OCI-LY1 (cell line): Measurements from ENCODE around the gene MAGI1.

ENCODE experiments used
- H2AFZ ChIP-seq: fragments of 200-600 bp; sonication (generic), shearing (Covaris generic); 2 replicates; pipeline ENCODE4 v1.6.0; 2014; ENCODE audit warnings: antibody characterized with exemption, mild to moderate bottlenecking, low read length
- H3F3A ChIP-seq: fragments of 200-600 bp; sonication (generic), shearing (Covaris generic); 2 replicates; pipeline ENCODE4 v1.6.0; 2014; ENCODE audit warnings: mild to moderate bottlenecking, antibody characterized with exemption, low read length, moderate library complexity; ENCODE audit not compliant: insufficient read depth
- H3K27ac ChIP-seq: fragments of 200-600 bp; sonication (generic); 2 replicates; pipeline ENCODE4 v1.5.1; 2014; ENCODE audit warnings: low read length, mixed run types, mild to moderate bottlenecking, low read depth; ENCODE audit not compliant: poor library complexity, severe bottlenecking
- H3K27me3 ChIP-seq: fragments of 200-600 bp; sonication (generic); 2 replicates; pipeline ENCODE4 v1.6.0; 2014; ENCODE audit warnings: antibody characterized with exemption, mild to moderate bottlenecking, low read length, moderate library complexity; ENCODE audit not compliant: insufficient read depth
- H3K36me3 ChIP-seq: fragments of 200-600 bp; sonication (generic); 2 replicates; pipeline ENCODE4 v1.6.1; 2014; ENCODE audit warnings: mild to moderate bottlenecking, antibody characterized with exemption, low read length, moderate library complexity, mixed read lengths; ENCODE audit not compliant: insufficient read depth
- H3K4me1 ChIP-seq: fragments of 200-600 bp; sonication (generic); 2 replicates; pipeline ENCODE4 v1.5.1; 2014; ENCODE audit warnings: mild to moderate bottlenecking, low read length, moderate library complexity; ENCODE audit not compliant: insufficient read depth, severe bottlenecking
- H3K4me2 ChIP-seq: fragments of 200-600 bp; sonication (generic), shearing (Covaris generic); 2 replicates; pipeline ENCODE4 v1.6.1; 2014; ENCODE audit warnings: low read length
- H3K4me3 ChIP-seq: fragments of 200-600 bp; sonication (generic); 2 replicates; pipeline ENCODE4 v1.5.1; 2014; ENCODE audit warnings: low read length, low read depth, mild to moderate bottlenecking, mixed read lengths; ENCODE audit not compliant: poor library complexity, severe bottlenecking
- H3K79me2 ChIP-seq: fragments of 200-600 bp; shearing (Covaris generic); 2 replicates; pipeline ENCODE4 v1.6.1; 2016; ENCODE audit warnings: mixed run types, low read length, mixed read lengths; ENCODE audit not compliant: insufficient read depth
- H3K9ac ChIP-seq: fragments of 200-600 bp; sonication (generic), shearing (Covaris generic); 2 replicates; pipeline ENCODE4 v1.6.1; 2014; ENCODE audit warnings: mild to moderate bottlenecking, low read length, mixed read lengths
- H3K9me2 ChIP-seq: fragments of 200-600 bp; sonication (generic), shearing (Covaris generic); 2 replicates; pipeline ENCODE4 v1.6.1; 2014; ENCODE audit warnings: low read depth, mild to moderate bottlenecking, low read length, mixed read lengths
- H3K9me3 ChIP-seq: fragments of 200-600 bp; shearing (Covaris generic); 2 replicates; pipeline ENCODE4 v1.6.1; 2014; ENCODE audit warnings: low read length, mixed read lengths
- H4K20me1 ChIP-seq: fragments of 200-600 bp; sonication (generic), shearing (Covaris generic); 2 replicates; pipeline ENCODE4 v1.6.0; 2016; ENCODE audit warnings: mild to moderate bottlenecking, low read length; ENCODE audit not compliant: insufficient read depth
- CTCF ChIP-seq: fragments of 200-600 bp; sonication (generic), shearing (Covaris generic); IDR thresholded peaks from 2 replicates; pipeline ENCODE4 v1.5.1; 2017; ENCODE audit warnings: mild to moderate bottlenecking, antibody characterized with exemption, low read length, moderate library complexity, mixed read lengths
- EZH2 ChIP-seq: fragments of 200-600 bp; sonication (generic), shearing (Covaris generic); IDR thresholded peaks from 2 replicates; pipeline ENCODE4 v1.8.0; 2017; ENCODE audit warnings: borderline replicate concordance, mixed run types, mild to moderate bottlenecking, antibody characterized with exemption, low read length, moderate library complexity, mixed read lengths

Gene MAGI1

GRCh38 chr3:65444447-65444815 lies 594.3 kb downstream of the MAGI1 start:
- no peaks in the 10 kb centered on the region for H3F3A ChIP-seq
- H2AFZ ChIP-seq, result no peak overlapping the region
- H3K4me2 ChIP-seq, result no peak overlapping the region
- H3K79me2 ChIP-seq, result no peaks in the 10 kb centered on the region
- H3K36me3 ChIP-seq, result no peaks in the 10 kb centered on the region
- no peak for TF ChIP-seq EZH2
- TF ChIP-seq CTCF, result no peak
- H3K27ac ChIP-seq, result no peak overlapping the region
- H3K9me3 ChIP-seq, result no peaks in the 10 kb centered on the region
- H3K4me1 ChIP-seq, result no peaks in the 10 kb centered on the region
- H3K9me2 ChIP-seq, result no peaks in the 10 kb centered on the region
- H3K27me3 ChIP-seq, result no peaks in the 10 kb centered on the region
- H3K4me3 ChIP-seq, result no peak overlapping the region
- no peak overlapping the region for H3K9ac ChIP-seq
- H4K20me1 ChIP-seq, result no peaks in the 10 kb centered on the region

- Histone ChIP-seq H3K9me3 (no peaks in the 10 kb centered on the region), H2AFZ (no peak overlapping the region), H4K20me1 (no peaks in the 10 kb centered on the region)
Observed at GRCh38 chr3:65443739-65444446, 594.8 kb downstream of the MAGI1 start.

DNA sequence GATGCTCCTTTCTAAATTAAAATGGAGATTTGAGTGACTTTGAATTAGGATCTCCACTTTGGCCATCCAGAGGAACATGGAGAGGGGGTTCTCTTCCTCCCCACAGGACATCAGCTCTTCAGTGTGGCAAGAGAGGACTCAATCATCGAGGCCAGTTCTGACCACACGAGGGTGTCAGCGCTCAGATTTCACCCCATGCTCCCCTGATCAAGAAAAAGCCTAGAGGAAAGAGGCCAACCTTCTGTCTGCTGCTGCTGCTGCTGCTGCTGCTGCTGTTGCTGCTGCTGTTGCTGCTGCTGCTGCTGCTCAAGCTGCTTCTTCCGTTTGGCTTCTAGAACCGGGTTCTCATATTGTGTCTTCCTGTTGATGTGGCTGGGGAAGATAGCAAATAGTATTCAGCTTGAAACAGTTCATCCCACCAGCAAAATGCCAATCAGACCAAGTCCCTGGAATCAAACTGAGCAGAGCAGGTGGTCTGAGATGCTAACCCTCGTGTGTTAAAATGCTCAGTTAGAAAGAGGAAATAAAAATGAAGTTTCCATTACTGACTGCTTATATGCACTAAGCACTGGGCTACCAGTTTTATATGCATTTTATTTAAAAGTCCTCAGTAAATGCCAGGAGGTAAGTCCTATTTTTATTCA lies 599.0 kb downstream of the MAGI1 start:
- H3K27me3 ChIP-seq, result no peaks in the 10 kb centered on the region
- no peak overlapping the region for H3K4me3 ChIP-seq
- no peak for TF ChIP-seq CTCF
- no peak for TF ChIP-seq EZH2
- no peaks in the 10 kb centered on the region for H3K4me1 ChIP-seq
- H2AFZ ChIP-seq, result no peak overlapping the region
- H3K79me2 ChIP-seq, result no peaks in the 10 kb centered on the region
- H4K20me1 ChIP-seq, result no peaks in the 10 kb centered on the region
- H3K9me3 ChIP-seq, result no peaks in the 10 kb centered on the region
- H3K27ac ChIP-seq, result no peak overlapping the region
- no peak overlapping the region for H3K4me2 ChIP-seq
- H3K9me2 ChIP-seq, result no peaks in the 10 kb centered on the region
- no peak overlapping the region for H3K9ac ChIP-seq
- H3K36me3 ChIP-seq, result no peaks in the 10 kb centered on the region
- H3F3A ChIP-seq, result no peaks in the 10 kb centered on the region

More at GRCh38 chr3:65443739-65444446, 594.8 kb downstream of the MAGI1 start:
- H3K36me3 ChIP-seq, result no peaks in the 10 kb centered on the region
- no peak overlapping the region for H3K4me3 ChIP-seq
- H3K9ac ChIP-seq, result no peak overlapping the region
- H3K27me3 ChIP-seq, result no peaks in the 10 kb centered on the region
- H3K4me2 ChIP-seq, result no peak overlapping the region
- no peaks in the 10 kb centered on the region for H3K4me1 ChIP-seq
- no peaks in the 10 kb centered on the region for H3K9me2 ChIP-seq
- no peaks in the 10 kb centered on the region for H3F3A ChIP-seq
- TF ChIP-seq EZH2 (no peak), CTCF (no peak)
- H3K27ac ChIP-seq, result no peak overlapping the region
- no peaks in the 10 kb centered on the region for H3K79me2 ChIP-seq
